Karpas-422 (cell line): Measurements from ENCODE around the gene GNE. TPM values are rescaled to one million over a fixed set of nuclear protein-coding genes. Genes with fewer than 3 reads are reported as not detected.

Experiments
- DNase-seq: peaks from one replicate; pipeline ENCODE4 v3.0.0-alpha.2; 2015
- H2AFZ ChIP-seq: fragments of 200-600 bp; sonication (generic); 2 replicates; pipeline ENCODE4 v1.6.1; 2014; ENCODE audit warnings: antibody characterized with exemption, low read length, mixed read lengths
- H3K27ac ChIP-seq: fragments of 200-600 bp; sonication (generic); 2 replicates; pipeline ENCODE4 v1.5.1; 2014; ENCODE audit warnings: mild to moderate bottlenecking, low read length, moderate library complexity
- H3K27me3 ChIP-seq: fragments of 200-600 bp; sonication (generic); 2 replicates; pipeline ENCODE4 v1.6.1; 2014; ENCODE audit warnings: low read length, mixed read lengths
- H3K36me3 ChIP-seq: fragments of 200-600 bp; sonication (generic); 2 replicates; pipeline ENCODE4 v1.6.1; 2014; ENCODE audit warnings: low read length, mixed read lengths; ENCODE audit not compliant: insufficient read depth
- H3K4me1 ChIP-seq: fragments of 200-600 bp; sonication (generic); 2 replicates; pipeline ENCODE4 v1.6.1; 2014; ENCODE audit warnings: mild to moderate bottlenecking, low read length, mixed read lengths
- H3K4me2 ChIP-seq: fragments of 200-600 bp; sonication (generic); 2 replicates; pipeline ENCODE4 v1.6.1; 2014; ENCODE audit warnings: low read length, low read depth, mild to moderate bottlenecking; ENCODE audit not compliant: poor library complexity, severe bottlenecking
- H3K4me3 ChIP-seq: fragments of 200-600 bp; sonication (generic); 2 replicates; pipeline ENCODE4 v1.5.1; 2014; ENCODE audit warnings: mild to moderate bottlenecking, antibody characterized with exemption, low read length, mixed read lengths
- H3K79me2 ChIP-seq: fragments of 200-600 bp; sonication (generic); 2 replicates; pipeline ENCODE4 v1.6.1; 2014; ENCODE audit warnings: mild to moderate bottlenecking, low read length, mixed read lengths
- H3K9ac ChIP-seq: fragments of 200-600 bp; sonication (generic); 2 replicates; pipeline ENCODE4 v1.6.0; 2014; ENCODE audit warnings: low read length
- H3K9me2 ChIP-seq: fragments of 200-600 bp; sonication (generic), shearing (Covaris generic); replicated peaks from 2 replicates; pipeline ENCODE4 v1.6.0; 2014; ENCODE audit warnings: mild to moderate bottlenecking, low read length, moderate library complexity; ENCODE audit not compliant: insufficient read depth
- H3K9me3 ChIP-seq: fragments of 300-700, 200-600 bp; sonication (generic); 2 replicates; pipeline ENCODE4 v1.6.1; 2014; ENCODE audit warnings: low read length, mixed read lengths
- H4K20me1 ChIP-seq: fragments of 200-600 bp; sonication (generic); 2 replicates; pipeline ENCODE4 v1.6.1; 2014; ENCODE audit warnings: mild to moderate bottlenecking, antibody characterized with exemption, low read length, low read depth; ENCODE audit not compliant: insufficient read depth
- total RNA-seq: library from RNA; depleted of rRNA; stranded (reverse); fragments of >200 nt; shearing (Covaris generic); gene quantifications from 2 replicates; pipeline ENCODE4 v1.2.3, GENCODE V29; 2014; ENCODE audit warnings: low replicate concordance

GNE gene
- total RNA-seq, 1 experiment from 2014 or later, result 14.8 TPM

- no peak overlapping the region for H3K4me2 ChIP-seq
- DNase-seq, result no peak
- H3K9me3 ChIP-seq, result no peaks in the 10 kb centered on the region
- no peaks in the 10 kb centered on the region for H3K9me2 ChIP-seq
- H3K9ac ChIP-seq, result no peak overlapping the region
- peaks cover 17% of the 10 kb centered on the region; the same call in 1 of the 2 replicates for H3K79me2 ChIP-seq
- H3K36me3 ChIP-seq, result peaks cover 55% of the 10 kb centered on the region
- no peaks in the 10 kb centered on the region for H3K4me1 ChIP-seq
- 0 out of 2 replicates have a peak, but pooled peaks cover 4% of the 10 kb centered on the region for H4K20me1 ChIP-seq
- no peak overlapping the region for H3K4me3 ChIP-seq
- H3K27ac ChIP-seq, result no peak overlapping the region
- no peak overlapping the region for H2AFZ ChIP-seq
- no peaks in the 10 kb centered on the region for H3K27me3 ChIP-seq
Observed at GRCh38 chr9:36222449-36222848, 35.8 kb downstream of the GNE start.

GRCh38 chr9:36221667-36222066, 36.6 kb downstream of the GNE start:
- 0 out of 2 replicates have a peak, but pooled peaks cover 10% of the 10 kb centered on the region for H4K20me1 ChIP-seq
- no peak overlapping the region for H3K4me2 ChIP-seq
- no peak overlapping the region for H3K9ac ChIP-seq
- DNase-seq, result no peak
- no peaks in the 10 kb centered on the region for H3K9me3 ChIP-seq
- no peaks in the 10 kb centered on the region for H3K4me1 ChIP-seq
- no peak overlapping the region for H3K27ac ChIP-seq
- H3K36me3 ChIP-seq, result peaks cover 47% of the 10 kb centered on the region
- H3K79me2 ChIP-seq, result peaks cover 18% of the 10 kb centered on the region; the same call in 1 of the 2 replicates
- no peaks in the 10 kb centered on the region for H3K27me3 ChIP-seq
- H2AFZ ChIP-seq, result no peak overlapping the region
- H3K9me2 ChIP-seq, result no peaks in the 10 kb centered on the region
- no peak overlapping the region for H3K4me3 ChIP-seq

GRCh38 chr9:36218411-36218901, 39.8 kb downstream of the GNE start:
- H3K9ac ChIP-seq, result no peak overlapping the region

GRCh38 chr9:36218011-36218410, 40.2 kb downstream of the GNE start:
- Histone ChIP-seq H3K27me3 (no peaks in the 10 kb centered on the region), H3K79me2 (peaks cover 29% of the 10 kb centered on the region; the same call in 1 of the 2 replicates), H4K20me1 (peaks cover 23% of the 10 kb centered on the region; the same call in 1 of the 2 replicates), H3K9ac (no peak overlapping the region), H3K4me2 (no peak overlapping the region), H2AFZ (no peak overlapping the region), H3K4me1 (no peaks in the 10 kb centered on the region), H3K9me2 (no peaks in the 10 kb centered on the region), H3K4me3 (no peak overlapping the region), H3K27ac (no peak overlapping the region), H3K9me3 (no peaks in the 10 kb centered on the region), H3K36me3 (peaks cover 45% of the 10 kb centered on the region)
- no peak for DNase-seq

More at GRCh38 chr9:36218411-36218901, 39.8 kb downstream of the GNE start:
- Histone ChIP-seq H3K79me2 (peaks cover 31% of the 10 kb centered on the region; the same call in 1 of the 2 replicates), H3K36me3 (peaks cover 48% of the 10 kb centered on the region), H3K4me1 (no peaks in the 10 kb centered on the region), H2AFZ (no peak overlapping the region), H3K9me2 (no peaks in the 10 kb centered on the region), H3K9me3 (no peaks in the 10 kb centered on the region), H4K20me1 (peaks cover 23% of the 10 kb centered on the region; the same call in 1 of the 2 replicates), H3K4me2 (no peak overlapping the region), H3K4me3 (no peak overlapping the region), H3K27me3 (no peaks in the 10 kb centered on the region), H3K27ac (no peak overlapping the region)
- DNase-seq, result no peak

DNA sequence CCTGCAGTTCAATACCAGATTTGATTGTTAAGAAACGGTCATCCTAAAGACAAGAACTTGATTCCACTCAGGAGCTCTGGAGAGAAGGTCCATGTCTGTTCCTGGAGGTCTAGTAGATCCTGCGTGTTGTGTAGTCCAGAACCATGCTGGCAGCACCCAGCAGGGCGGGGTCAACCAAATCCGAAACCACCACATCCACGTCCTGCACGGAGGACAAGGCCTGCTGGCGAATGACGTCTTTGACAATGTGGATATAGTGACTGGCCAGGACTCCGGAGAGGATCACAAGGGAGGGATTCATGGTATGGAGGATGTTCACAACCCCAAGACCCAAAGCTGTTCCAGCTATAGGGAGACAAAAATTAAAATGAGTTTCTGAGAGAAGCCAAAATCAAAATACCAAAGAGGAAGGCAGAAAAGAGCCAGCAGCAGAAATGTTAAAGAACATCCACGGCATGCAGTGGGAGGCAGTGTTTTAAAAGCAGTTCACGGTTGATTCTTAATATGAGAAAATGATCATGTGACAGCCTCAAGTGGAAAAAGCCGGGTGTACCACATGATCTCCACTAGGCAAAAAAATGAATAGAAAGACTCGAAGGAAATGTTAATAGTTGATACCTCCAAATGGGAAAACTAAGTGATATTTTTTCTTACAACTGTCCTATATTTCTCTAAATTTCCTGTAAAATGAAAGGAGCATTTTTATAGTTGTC, 40.8 kb downstream of the GNE start:
- H3K27me3 ChIP-seq, result no peaks in the 10 kb centered on the region
- H3K4me2 ChIP-seq, result no peak overlapping the region
- no peak for DNase-seq
- H3K4me1 ChIP-seq, result no peaks in the 10 kb centered on the region
- H2AFZ ChIP-seq, result no peak overlapping the region
- no peaks in the 10 kb centered on the region for H3K9me2 ChIP-seq
- H4K20me1 ChIP-seq, result peaks cover 26% of the 10 kb centered on the region
- H3K27ac ChIP-seq, result no peak overlapping the region
- H3K36me3 ChIP-seq, result peaks cover 44% of the 10 kb centered on the region
- no peak overlapping the region for H3K4me3 ChIP-seq
- no peak overlapping the region for H3K9ac ChIP-seq
- H3K79me2 ChIP-seq, result peaks cover 29% of the 10 kb centered on the region
- no peaks in the 10 kb centered on the region for H3K9me3 ChIP-seq

- Histone ChIP-seq H3K9ac (no peak overlapping the region), H3K27me3 (no peaks in the 10 kb centered on the region), H3K4me1 (no peaks in the 10 kb centered on the region), H3K79me2 (peaks cover 51% of the 10 kb centered on the region), H3K4me2 (no peak overlapping the region), H4K20me1 (peaks cover 39% of the 10 kb centered on the region), H3K9me3 (no peaks in the 10 kb centered on the region), H3K9me2 (no peaks in the 10 kb centered on the region), H2AFZ (no peak overlapping the region), H3K4me3 (no peak overlapping the region), H3K36me3 (peaks cover 38% of the 10 kb centered on the region), H3K27ac (no peak overlapping the region)
- DNase-seq, result no peak
Observed at GRCh38 chr9:36214571-36214970, 43.7 kb downstream of the GNE start.

GRCh38 chr9:36213989-36214388, 44.3 kb downstream of the GNE start:
- H2AFZ ChIP-seq, result no peak overlapping the region
- no peaks in the 10 kb centered on the region for H3K27me3 ChIP-seq
- no peak for DNase-seq
- no peaks in the 10 kb centered on the region for H3K9me3 ChIP-seq
- no peak overlapping the region for H3K4me2 ChIP-seq
- H4K20me1 ChIP-seq, result peaks cover 36% of the 10 kb centered on the region
- no peaks in the 10 kb centered on the region for H3K9me2 ChIP-seq
- no peak overlapping the region for H3K27ac ChIP-seq
- peaks cover 57% of the 10 kb centered on the region for H3K79me2 ChIP-seq
- no peak overlapping the region for H3K9ac ChIP-seq
- H3K4me3 ChIP-seq, result no peak overlapping the region
- no peaks in the 10 kb centered on the region for H3K4me1 ChIP-seq
- peaks cover 40% of the 10 kb centered on the region for H3K36me3 ChIP-seq

GRCh38 chr9:36213387-36213786, 44.9 kb downstream of the GNE start:
- Histone ChIP-seq H3K36me3 (peaks cover 40% of the 10 kb centered on the region), H3K4me3 (no peak overlapping the region), H3K4me2 (no peak overlapping the region), H3K9me3 (no peaks in the 10 kb centered on the region), H3K4me1 (no peaks in the 10 kb centered on the region), H3K27me3 (no peaks in the 10 kb centered on the region), H4K20me1 (peaks cover 40% of the 10 kb centered on the region), H3K9ac (no peak overlapping the region), H3K79me2 (peaks cover 63% of the 10 kb centered on the region), H3K27ac (no peak overlapping the region), H2AFZ (no peak overlapping the region), H3K9me2 (no peaks in the 10 kb centered on the region)
- no peak for DNase-seq
